Endothelial cell of umbilical vein (primary cell): Measurements from ENCODE around the gene NGEF. TPM values are rescaled to one million over a fixed set of nuclear protein-coding genes. Genes with fewer than 3 reads are reported as not detected.

ENCODE experiments used
- BruUV-seq: library from RNA; stranded (reverse); fragments of 400-500 nt; replicated peaks from 2 replicates; lab custom pipeline; 2021; lab: Mats Ljungman, UMichigan
- CTCF ChIA-PET: fragments of 300-600, 350-600 bp; sonication (Branson Sonifier 250); formaldehyde crosslinking; loops from one replicate; lab custom pipeline; 2021; ENCODE audit warnings: antibody characterized with exemption, inconsistent platforms; lab: Charles Lee
- POLR2A ChIA-PET: fragments of 300-600, 350-600 bp; sonication (Branson Sonifier 250); formaldehyde crosslinking; loops from one replicate; lab custom pipeline; 2021; ENCODE audit warnings: antibody characterized with exemption, inconsistent platforms; lab: Charles Lee
- DNase-seq: peaks from one replicate; pipeline ENCODE4 v3.0.0-alpha.2; 2011; ENCODE audit warnings: low read depth, low spot score
- FAIRE-seq: peaks from 2 replicates; lab custom pipeline; 2011; peaks lifted over from hg19 to GRCh38; lab: Jason Lieb, UNC
- H2AFZ ChIP-seq: 2 replicates; pipeline ENCODE4 v1.6.0; 2012; ENCODE audit warnings: low read depth, low read length, control low read depth, inconsistent platforms
- H3K27ac ChIP-seq: 2 replicates; pipeline ENCODE4 v1.5.1; 2011; ENCODE audit warnings: low read depth, mild to moderate bottlenecking, control low read depth, low read length, moderate library complexity; ENCODE audit not compliant: insufficient read depth
- H3K27me3 ChIP-seq, 2 experiments: 2 replicates each; pipeline versions ENCODE4 v1.6.0 to v1.6.1; 2011; ENCODE audit warnings: low read length in 2 of 2, mixed read lengths in 1 of 2; ENCODE audit not compliant: control insufficient read depth in 2 of 2, insufficient read depth in 2 of 2
- H3K36me3 ChIP-seq, 2 experiments: 2 replicates in 1 of 2; 3 replicates in 1 of 2; pipeline ENCODE4 v1.5.1; 2011; ENCODE audit warnings: low read length in 2 of 2, mild to moderate bottlenecking in 1 of 2, moderate library complexity in 1 of 2; ENCODE audit not compliant: control insufficient read depth in 2 of 2, insufficient read depth in 2 of 2; ENCODE audit errors: extremely low read depth in 1 of 2
- H3K4me1 ChIP-seq: 3 replicates; pipeline ENCODE4 v1.5.1; 2011; ENCODE audit warnings: mild to moderate bottlenecking, low read length; ENCODE audit not compliant: control insufficient read depth, insufficient read depth; ENCODE audit errors: extremely low read depth
- H3K4me2 ChIP-seq: 2 replicates; pipeline ENCODE4 v1.6.1; 2011; ENCODE audit warnings: low read length, control low read depth, mixed read lengths; ENCODE audit not compliant: insufficient read depth
- H3K4me3 ChIP-seq, 3 experiments: fragments of 200-600 bp in 1 of 3; sonication (generic), shearing (Covaris generic) in 1 of 3; replicated peaks in 1 of 3; 2 replicates each; pipeline ENCODE4 v1.5.1; 2011 to 2016; ENCODE audit warnings: control low read depth in 3 of 3, low read length in 3 of 3, mild to moderate bottlenecking in 2 of 3, inconsistent platforms in 1 of 3, low read depth in 1 of 3, moderate library complexity in 1 of 3; ENCODE audit not compliant: insufficient read depth in 1 of 3
- H3K79me2 ChIP-seq: 2 replicates; pipeline ENCODE4 v1.6.0; 2012; ENCODE audit warnings: low read length, inconsistent platforms; ENCODE audit not compliant: control insufficient read depth, insufficient read depth
- H3K9ac ChIP-seq: replicated peaks from 2 replicates; pipeline ENCODE3; 2011; ENCODE audit warnings: low read length, control low read depth; ENCODE audit not compliant: insufficient read depth; ENCODE audit errors: extremely low read depth
- H3K9me1 ChIP-seq: replicated peaks from 3 replicates; pipeline ENCODE4 v1.6.0; 2011; ENCODE audit warnings: mild to moderate bottlenecking, low read length; ENCODE audit not compliant: control insufficient read depth, insufficient read depth; ENCODE audit errors: extremely low read depth
- H3K9me3 ChIP-seq: replicated peaks from 2 replicates; pipeline ENCODE4 v1.5.1; 2012; ENCODE audit warnings: low read length, inconsistent platforms; ENCODE audit not compliant: control insufficient read depth, insufficient read depth
- H4K20me1 ChIP-seq: replicated peaks from 2 replicates; pipeline ENCODE3; 2011; ENCODE audit warnings: mild to moderate bottlenecking, low read length; ENCODE audit not compliant: control insufficient read depth, insufficient read depth; ENCODE audit errors: extremely low read depth
- CTCF ChIP-seq, 2 donors: IDR thresholded peaks; 1 replicate in 1 of 2; 2 replicates in 1 of 2; pipeline ENCODE4 v1.5.1; 2011; ENCODE audit warnings: low read length in 2 of 2, mild to moderate bottlenecking in 2 of 2, moderate library complexity in 2 of 2, control low read depth in 1 of 2, inconsistent platforms in 1 of 2, low read depth in 1 of 2; ENCODE audit not compliant: insufficient read depth in 1 of 2; ENCODE audit errors: extremely low read depth in 1 of 2
- EZH2 ChIP-seq: IDR thresholded peaks from 2 replicates; pipeline ENCODE4 v1.6.1; 2012; ENCODE audit warnings: borderline replicate concordance, low read depth, mild to moderate bottlenecking, moderate library complexity, low read length, inconsistent platforms; ENCODE audit not compliant: severe bottlenecking
- FOS ChIP-seq: IDR thresholded peaks from 2 replicates; pipeline ENCODE4 v1.6.1; 2011; ENCODE audit warnings: mild to moderate bottlenecking, low read length, moderate library complexity, borderline replicate concordance; ENCODE audit not compliant: insufficient read depth
- GATA2 ChIP-seq: IDR thresholded peaks from 2 replicates; pipeline ENCODE4 v1.7.0; 2011; ENCODE audit warnings: low read depth, mild to moderate bottlenecking, moderate library complexity, mixed read lengths, low read length; ENCODE audit not compliant: insufficient read length, insufficient read depth
- JUN ChIP-seq: IDR thresholded peaks from 2 replicates; pipeline ENCODE4 v1.6.1; 2011; ENCODE audit warnings: borderline replicate concordance, low read depth; ENCODE audit not compliant: insufficient read length, insufficient read depth
- MYC ChIP-seq: IDR thresholded peaks from one replicate; pipeline ENCODE4 v1.6.1; 2011; ENCODE audit warnings: mild to moderate bottlenecking, low read depth, low read length
- POLR2A ChIP-seq: IDR thresholded peaks from 2 replicates; pipeline ENCODE4 v1.6.1; 2012; ENCODE audit warnings: low read depth, mild to moderate bottlenecking, control low read depth, low read length
- POLR2AphosphoS5 ChIP-seq: IDR thresholded peaks from 2 replicates; pipeline ENCODE4 v1.6.1; 2012; ENCODE audit warnings: low read depth, mild to moderate bottlenecking, control low read depth, low read length, moderate library complexity; ENCODE audit not compliant: insufficient read depth
- dilution Hi-C: fragments of 300-500 bp; cut with MboI; formaldehyde crosslinking; loops from one replicate; pipeline ENCODE4 v1.15.0; 2019; ENCODE audit warnings: low sequenced_read_pairs; ENCODE audit not compliant: extremely low pct_ligation_motif_present
- intact Hi-C: fragments of 100-400 bp; cut with micrococcal nuclease; formaldehyde crosslinking; loops from one replicate; pipeline ENCODE4 v1.10.0; 2022
- polyA plus RNA-seq, 4 experiments: library from polyadenylated mRNA; depleted of rRNA in 3 of 4; stranded (reverse) in 3 of 4; unstranded in 1 of 4; fragments of >200 nt; gene quantifications; 2 replicates each; pipeline versions ENCODE4 v1.2.1 to v1.2.3, GENCODE V29; 2011 to 2012; ENCODE audit warnings: missing spikeins in 1 of 4
- total RNA-seq: library from RNA; stranded (reverse); gene quantifications from 2 replicates; pipeline ENCODE4 v1.2.3, GENCODE V29; 2021

The NGEF gene
- total and polyA plus RNA-seq, 2 donors (not counting 3 experiments of a cell fraction or from before 2014, with no cell fraction given), result 0.22 to 0.41 TPM

GRCh38 chr2:233048569-233049193 lies 35.6 kb upstream of the NGEF start:
- FAIRE-seq (no peak), DNase-seq (no peak)
- no peaks in the 10 kb centered on the region for H3K9me3 ChIP-seq
- peaks cover 0 to 1% of the 10 kb centered on the region in 2 experiments for H3K27me3 ChIP-seq
- H3K9ac ChIP-seq, result no peak overlapping the region
- H3K4me1 ChIP-seq, result peaks cover 4% of the 10 kb centered on the region
- TF ChIP-seq FOS, result no peak
- TF ChIP-seq EZH2, result no peak
- TF ChIP-seq POLR2A, result no peak
- no peak for TF ChIP-seq POLR2AphosphoS5
- TF ChIP-seq GATA2, result no peak
- no peak for TF ChIP-seq JUN
- TF ChIP-seq CTCF (IDR thresholded peaks at IDR 0.05; ENCODE audit: extremely low read depth in 1 of 2, insufficient read depth in 1 of 2, low read depth in 1 of 2, low read length in 2 of 2), result no peak
- no peak for TF ChIP-seq MYC
- no TSS peak for BruUV-seq
- POLR2A ChIA-PET, result no interaction called here
- H3K9me1 ChIP-seq, result no peaks in the 10 kb centered on the region
- dilution Hi-C loops (no loop called here), intact Hi-C loops (no loop called here)
- no peak overlapping the region for H2AFZ ChIP-seq
- no peaks in the 10 kb centered on the region for H3K36me3 ChIP-seq
- CTCF ChIA-PET, result interaction anchor here (1.0 to 3.4 kb wide), 3 partner anchors 12 to 196 kb away, joined by 3 to 19 read pairs (median 7); partner anchors contain the start of gene INPP5D
- H3K4me2 ChIP-seq, result no peak overlapping the region
- H3K4me3 ChIP-seq, result no peak overlapping the region
- H3K79me2 ChIP-seq, result no peaks in the 10 kb centered on the region
- no peaks in the 10 kb centered on the region for H4K20me1 ChIP-seq
- H3K27ac ChIP-seq, result no peak overlapping the region
